Kidney epithelial cell (primary cell): ENCODE data around the gene REEP2. TPM values are rescaled to one million over a fixed set of nuclear protein-coding genes. Genes with fewer than 3 reads are reported as not detected.
"Not testable (repeated sequence)": the region's sequence is repeated elsewhere in the genome, so short reads cannot be mapped to it uniquely, and the experiment has no call there.

Source experiments
- DNase-seq: peaks from one replicate; pipeline ENCODE4 v3.0.0-alpha.2; 2010; ENCODE audit warnings: low read depth
- H3K27me3 ChIP-seq: 2 replicates; pipeline ENCODE4 v1.6.0; 2011; ENCODE audit warnings: low read length; ENCODE audit not compliant: control insufficient read depth, insufficient read depth
- H3K36me3 ChIP-seq: 2 replicates; pipeline ENCODE4 v1.5.1; 2011; ENCODE audit warnings: low read length; ENCODE audit not compliant: control insufficient read depth, insufficient read depth
- H3K4me3 ChIP-seq: 2 replicates; pipeline ENCODE4 v1.5.1; 2011; ENCODE audit warnings: low read depth, mild to moderate bottlenecking, control low read depth, low read length
- total RNA-seq: library from RNA; depleted of rRNA; stranded (reverse); fragments of >200 nt; gene quantifications from 2 replicates; pipeline ENCODE4 v1.2.3, GENCODE V29; 2015
- TF ChIP-seq, protein P1 (sequence below): IDR thresholded peaks from 2 replicates; pipeline ENCODE4 v1.5.1; 2011; ENCODE audit warnings: mild to moderate bottlenecking, moderate library complexity, low read length, control low read depth, inconsistent platforms; ENCODE audit not compliant: insufficient read depth, poor library complexity, severe bottlenecking

Gene REEP2
- total RNA-seq, 1 donor from 2014 or later, result 34.7 TPM

- not testable (repeated sequence) for DNase-seq, H3K27me3 ChIP-seq, H3K36me3 ChIP-seq, H3K4me3 ChIP-seq
- TF ChIP-seq, protein P1, sequence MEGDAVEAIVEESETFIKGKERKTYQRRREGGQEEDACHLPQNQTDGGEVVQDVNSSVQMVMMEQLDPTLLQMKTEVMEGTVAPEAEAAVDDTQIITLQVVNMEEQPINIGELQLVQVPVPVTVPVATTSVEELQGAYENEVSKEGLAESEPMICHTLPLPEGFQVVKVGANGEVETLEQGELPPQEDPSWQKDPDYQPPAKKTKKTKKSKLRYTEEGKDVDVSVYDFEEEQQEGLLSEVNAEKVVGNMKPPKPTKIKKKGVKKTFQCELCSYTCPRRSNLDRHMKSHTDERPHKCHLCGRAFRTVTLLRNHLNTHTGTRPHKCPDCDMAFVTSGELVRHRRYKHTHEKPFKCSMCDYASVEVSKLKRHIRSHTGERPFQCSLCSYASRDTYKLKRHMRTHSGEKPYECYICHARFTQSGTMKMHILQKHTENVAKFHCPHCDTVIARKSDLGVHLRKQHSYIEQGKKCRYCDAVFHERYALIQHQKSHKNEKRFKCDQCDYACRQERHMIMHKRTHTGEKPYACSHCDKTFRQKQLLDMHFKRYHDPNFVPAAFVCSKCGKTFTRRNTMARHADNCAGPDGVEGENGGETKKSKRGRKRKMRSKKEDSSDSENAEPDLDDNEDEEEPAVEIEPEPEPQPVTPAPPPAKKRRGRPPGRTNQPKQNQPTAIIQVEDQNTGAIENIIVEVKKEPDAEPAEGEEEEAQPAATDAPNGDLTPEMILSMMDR, result peak; percentile 30
Observed at GRCh38 chr5:138410996-138411640, 27.7 kb upstream of the REEP2 start.

- Histone ChIP-seq H3K36me3 (peaks cover 2% of the 10 kb centered on the region), H3K27me3 (no peaks in the 10 kb centered on the region), H3K4me3 (no peak overlapping the region)
- no peak for DNase-seq
- TF ChIP-seq, protein P1, result no peak
Observed at GRCh38 chr5:138418444-138418843, 20.4 kb upstream of the REEP2 start.

DNA sequence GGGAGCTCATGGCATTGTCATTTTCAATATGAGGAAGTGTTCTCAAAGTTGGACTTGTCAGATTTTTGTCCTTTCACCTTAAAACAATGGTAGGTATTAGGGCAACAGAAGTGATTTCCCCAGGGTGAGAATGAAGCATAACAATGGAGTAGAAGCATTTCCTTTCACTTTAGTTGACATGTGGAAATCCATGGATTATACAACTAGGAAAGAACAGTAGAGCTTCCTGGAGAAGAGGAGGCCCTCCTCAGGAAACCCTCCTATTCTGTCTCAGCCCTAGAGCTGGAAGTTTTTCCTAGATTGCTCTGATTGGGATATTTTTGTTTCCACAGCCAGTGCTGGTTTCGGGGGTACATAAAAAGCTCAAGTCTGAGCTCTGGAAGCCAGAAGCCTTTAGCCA is 13.8 kb upstream of the REEP2 start:
- DNase-seq, result no peak
- H3K4me3 ChIP-seq, result no peak overlapping the region
- TF ChIP-seq, protein P1, result no peak
- H3K27me3 ChIP-seq, result no peaks in the 10 kb centered on the region
- H3K36me3 ChIP-seq, result peaks cover 6% of the 10 kb centered on the region

GRCh38 chr5:138435943-138436342 is 2.9 kb upstream of the REEP2 start:
- H3K36me3 ChIP-seq, result peaks cover 1% of the 10 kb centered on the region
- DNase-seq, result no peak
- TF ChIP-seq, protein P1, result no peak
- H3K4me3 ChIP-seq, result no peak overlapping the region
- no peaks in the 10 kb centered on the region for H3K27me3 ChIP-seq

GRCh38 chr5:138438003-138438723 is 694 bp upstream of the REEP2 start:
- TF ChIP-seq, protein P1, result no peak
- peaks cover 1% of the 10 kb centered on the region for H3K36me3 ChIP-seq
- peak overlapping the region; percentile 60 for H3K4me3 ChIP-seq
- H3K27me3 ChIP-seq, result no peaks in the 10 kb centered on the region
- DNase-seq, result no peak
